Urothelium cell line (cell line): ENCODE data around the gene PPIF.

ENCODE experiments used
- DNase-seq: peaks from one replicate; pipeline ENCODE4 v3.0.0; 2011; ENCODE audit warnings: low spot score, mixed read lengths
- FAIRE-seq: peaks from 2 replicates; lab custom pipeline; 2011; peaks lifted over from hg19 to GRCh38; lab: Jason Lieb, UNC

The PPIF gene

GRCh38 chr10:79347894-79348639, 798 bp downstream of the PPIF start:
- DNase-seq (peak; percentile 65), FAIRE-seq (no peak)

GRCh38 chr10:79348640-79348988, 1.3 kb downstream of the PPIF start:
- FAIRE-seq (no peak), DNase-seq (no peak)

- DNase-seq (no peak), FAIRE-seq (no peak)
Measured at GRCh38 chr10:79349072-79349491, 1.8 kb downstream of the PPIF start.

GRCh38 chr10:79349766-79350406, 2.6 kb downstream of the PPIF start:
- DNase-seq (no peak), FAIRE-seq (no peak)

- FAIRE-seq, result no peak
- no peak for DNase-seq
Measured at GRCh38 chr10:79350407-79351154, 3.3 kb downstream of the PPIF start.

- FAIRE-seq (no peak), DNase-seq (no peak)
Measured at GRCh38 chr10:79351332-79351731, 4.1 kb downstream of the PPIF start.

GRCh38 chr10:79352035-79352877, 5.0 kb downstream of the PPIF start:
- FAIRE-seq, result no peak
- no peak for DNase-seq

- DNase-seq (no peak), FAIRE-seq (no peak)
Measured at GRCh38 chr10:79353000-79353406, 5.7 kb downstream of the PPIF start.

- FAIRE-seq (no peak), DNase-seq (no peak)
Measured at GRCh38 chr10:79353726-79354125, 6.5 kb downstream of the PPIF start.

- no peak for FAIRE-seq
- DNase-seq, result no peak
Measured at GRCh38 chr10:79354141-79354540, 6.9 kb downstream of the PPIF start.

GRCh38 chr10:79354615-79355014, 7.3 kb downstream of the PPIF start:
- DNase-seq (no peak), FAIRE-seq (no peak)

GRCh38 chr10:79355420-79356017, 8.2 kb downstream of the PPIF start:
- DNase-seq (no peak), FAIRE-seq (no peak)

GRCh38 chr10:79356104-79356503, 8.8 kb downstream of the PPIF start:
- DNase-seq (no peak), FAIRE-seq (no peak)

- DNase-seq (no peak), FAIRE-seq (no peak)
Measured at GRCh38 chr10:79357180-79357579, 9.9 kb downstream of the PPIF start.

GRCh38 chr10:79358811-79359210, 11.5 kb downstream of the PPIF start:
- FAIRE-seq, result no peak
- DNase-seq, result no peak

- FAIRE-seq, result no peak
- no peak for DNase-seq
Measured at GRCh38 chr10:79359816-79360498, 12.7 kb downstream of the PPIF start.

- FAIRE-seq, result no peak
- no peak for DNase-seq
Measured at GRCh38 chr10:79360499-79361342, 13.5 kb downstream of the PPIF start.

- DNase-seq, result no peak
- no peak for FAIRE-seq
Measured at GRCh38 chr10:79361726-79362397, 14.6 kb downstream of the PPIF start.
